ENCODE data around the gene CPSF2.

DNA sequence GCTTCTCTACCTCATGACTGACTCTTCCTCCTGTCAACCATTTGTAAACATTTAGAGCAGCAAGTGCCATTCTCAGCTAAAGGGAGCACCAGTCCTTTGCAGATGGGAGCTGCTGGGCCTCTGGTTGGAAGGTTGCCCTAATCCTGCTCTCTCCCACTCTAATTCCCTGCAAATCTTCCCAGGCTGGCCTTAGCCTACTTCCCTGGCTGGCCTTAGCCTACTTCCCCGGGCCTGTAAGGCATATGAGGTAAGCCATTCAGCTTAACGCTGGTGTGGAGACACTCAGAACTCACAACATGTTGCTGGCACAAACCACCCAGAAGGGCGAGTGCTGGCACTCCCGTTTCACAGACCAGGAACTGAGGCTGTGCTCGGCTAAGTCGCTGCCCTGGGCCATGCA lies 69.0 kb downstream of the CPSF2 start:
- TF ChIP-seq TAF1 (IDR thresholded peaks at IDR 0.05; ENCODE audit: low read depth) (no peak), TEAD4 (IDR thresholded peaks at IDR 0.05) (no peak), YY1 (IDR thresholded peaks at IDR 0.05; ENCODE audit: low read depth) (no peak), MAX (IDR thresholded peaks at IDR 0.05) (no peak), EGR1 (IDR thresholded peaks at IDR 0.05) (no peak)
